ENCODE results near the gene SGTA.

The SGTA gene

DNA sequence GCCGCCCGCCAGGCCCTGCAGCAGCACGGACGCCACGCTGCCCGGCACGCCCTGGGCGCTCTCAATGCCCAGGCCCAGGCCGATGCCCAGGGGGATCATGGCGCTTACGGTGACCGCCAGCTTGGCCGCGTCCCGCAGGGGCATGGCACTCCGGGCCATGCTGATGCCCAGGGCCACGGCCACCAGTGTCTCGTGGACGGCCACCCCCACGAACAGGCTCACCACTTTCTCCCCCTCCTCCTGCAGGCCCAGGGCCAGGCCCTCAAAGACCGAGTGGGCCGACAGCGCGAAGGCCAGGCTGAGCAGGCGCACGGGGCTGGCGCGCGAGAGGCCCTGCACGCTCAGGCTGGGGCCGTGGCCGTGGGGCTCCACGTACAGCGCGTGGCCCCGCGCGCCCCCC is 50.2 kb downstream of the SGTA start:
- no peak for DNase-seq (ENCODE audit: low spot score)
- TF ChIP-seq CTCF (IDR thresholded peaks at IDR 0.05; ENCODE audit: borderline replicate concordance, control extremely low read depth, extremely low read depth, insufficient read depth, missing control alignments): no peak
- in situ Hi-C loops (cut with MboI; ENCODE audit: low sequenced_read_pairs, unreplicated experiment): no loop called here

- no peak for DNase-seq (ENCODE audit: low spot score)
- no peak for TF ChIP-seq CTCF (IDR thresholded peaks at IDR 0.05; ENCODE audit: borderline replicate concordance, control extremely low read depth, extremely low read depth, insufficient read depth, missing control alignments)
- in situ Hi-C loops (cut with MboI; ENCODE audit: low sequenced_read_pairs, unreplicated experiment): no loop called here
Measured at GRCh38 chr19:2732157-2732725, 50.8 kb downstream of the SGTA start.

DNA sequence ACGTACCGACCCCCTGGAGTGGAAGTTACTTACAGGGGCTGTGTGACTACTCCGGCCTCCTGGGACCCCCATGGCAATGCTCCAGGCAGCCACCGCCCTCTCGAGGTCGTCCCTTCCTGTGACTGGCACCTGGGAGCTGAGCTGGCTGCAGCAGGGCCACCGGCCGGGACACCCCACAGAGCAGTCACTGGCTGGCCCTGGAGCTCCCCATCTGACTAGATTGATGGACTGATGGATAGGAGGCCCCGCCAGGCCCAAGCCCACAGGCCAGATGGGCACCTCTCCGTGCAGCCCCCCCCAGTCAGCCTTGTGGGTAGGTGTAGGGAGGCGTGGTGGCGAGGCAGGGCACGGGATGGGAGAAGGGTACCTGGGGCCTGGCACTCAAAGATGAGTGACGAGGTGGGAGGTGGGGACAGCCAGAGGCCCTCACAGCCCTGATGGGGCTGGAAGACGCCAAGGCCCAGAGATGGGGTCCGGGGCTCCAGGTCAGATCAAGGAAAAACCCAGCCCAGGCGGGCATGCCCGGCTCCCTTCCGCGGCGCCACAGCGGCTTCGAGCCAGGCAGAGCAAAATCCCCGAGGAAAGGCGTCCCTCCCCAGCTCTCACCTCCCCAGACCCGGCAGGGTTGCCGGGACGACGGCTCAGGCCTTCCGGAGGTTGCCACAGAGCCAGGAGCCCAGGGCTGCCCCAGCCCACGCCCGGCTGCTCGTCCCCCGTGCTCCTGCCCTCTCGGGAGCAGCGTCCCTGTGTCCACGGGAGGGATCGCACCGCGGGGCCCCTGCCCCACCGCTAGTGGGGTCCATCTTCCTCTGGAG is 51.7 kb downstream of the SGTA start:
- in situ Hi-C loops (cut with MboI; ENCODE audit: low sequenced_read_pairs, unreplicated experiment): no loop called here
- no peak for DNase-seq (ENCODE audit: low spot score)
- TF ChIP-seq CTCF (IDR thresholded peaks at IDR 0.05; ENCODE audit: borderline replicate concordance, control extremely low read depth, extremely low read depth, insufficient read depth, missing control alignments): no peak

DNA sequence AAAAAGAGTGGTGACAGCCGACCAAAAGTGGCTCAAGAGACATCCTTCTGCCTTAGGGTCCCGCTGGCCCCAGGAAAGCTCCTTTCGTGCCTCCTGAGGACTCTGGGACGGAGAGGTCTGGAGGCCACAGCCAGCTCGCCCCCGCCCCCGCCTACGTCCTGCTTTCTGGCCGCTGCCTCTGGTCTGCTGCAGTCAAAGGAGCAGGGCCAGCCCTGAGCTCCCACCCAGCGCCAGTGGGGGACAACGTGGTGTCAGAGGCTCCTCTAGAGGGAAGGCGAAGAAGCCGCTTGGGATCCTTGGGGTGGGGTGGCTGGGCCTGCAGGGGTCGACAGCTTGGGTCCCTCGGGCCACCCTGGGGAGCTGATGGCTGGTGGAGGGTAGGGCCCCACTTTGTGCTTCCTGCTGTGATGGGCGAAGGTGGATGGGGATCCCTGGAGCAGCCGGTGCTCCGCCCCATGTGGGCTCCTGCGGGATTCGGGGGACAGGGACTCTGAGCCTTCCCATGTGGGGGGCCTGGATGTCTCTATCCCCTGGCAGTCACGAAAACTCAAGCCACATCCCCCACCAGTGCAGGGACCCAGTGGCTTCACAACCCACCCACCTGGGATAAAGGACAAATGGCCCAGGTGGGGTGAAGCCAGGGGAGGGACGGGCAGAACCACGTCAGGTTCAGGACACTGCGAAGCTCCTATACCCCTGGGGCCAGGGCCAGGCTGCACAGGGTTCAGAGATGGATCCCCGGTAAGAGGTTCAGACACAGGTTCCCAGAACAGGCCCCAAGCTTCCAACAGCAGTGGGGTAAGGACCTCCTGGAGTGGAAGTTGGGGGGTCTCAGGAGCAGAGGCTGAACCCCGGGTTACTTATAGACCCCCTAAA is 52.9 kb downstream of the SGTA start:
- TF ChIP-seq CTCF (IDR thresholded peaks at IDR 0.05; ENCODE audit: borderline replicate concordance, control extremely low read depth, extremely low read depth, insufficient read depth, missing control alignments): no peak
- DNase-seq (ENCODE audit: low spot score): no peak
- in situ Hi-C loops (cut with MboI; ENCODE audit: low sequenced_read_pairs, unreplicated experiment): no loop called here

- no peak for DNase-seq (ENCODE audit: low spot score)
- TF ChIP-seq CTCF (IDR thresholded peaks at IDR 0.05; ENCODE audit: borderline replicate concordance, control extremely low read depth, extremely low read depth, insufficient read depth, missing control alignments): no peak
- in situ Hi-C loops (cut with MboI; ENCODE audit: low sequenced_read_pairs, unreplicated experiment): no loop called here
Measured at GRCh38 chr19:2728783-2729387, 54.2 kb downstream of the SGTA start.

DNA sequence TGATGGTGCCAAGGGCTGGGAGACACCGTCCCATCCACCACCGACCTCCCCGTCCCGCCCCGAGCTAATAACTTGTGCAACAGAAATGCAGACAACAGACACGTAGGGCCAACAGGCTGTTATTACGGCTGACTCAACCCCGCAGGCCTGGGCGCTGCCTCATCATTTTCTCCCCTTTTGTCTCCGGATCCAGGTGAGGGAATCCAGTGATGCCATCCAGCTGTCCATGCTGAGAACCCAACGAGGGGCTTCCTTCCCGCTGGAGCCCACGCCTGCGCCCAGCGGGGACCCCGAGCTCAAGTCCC is 55.5 kb downstream of the SGTA start:
- no peak for DNase-seq (ENCODE audit: low spot score)
- TF ChIP-seq CTCF (IDR thresholded peaks at IDR 0.05; ENCODE audit: borderline replicate concordance, control extremely low read depth, extremely low read depth, insufficient read depth, missing control alignments): no peak
- in situ Hi-C loops (cut with MboI; ENCODE audit: low sequenced_read_pairs, unreplicated experiment): no loop called here

All from GM13976 (cell line).